NCI-H146 (cell line): ENCODE measurements around the gene C1QTNF4.
"Not testable (repeated sequence)": the region's sequence is repeated elsewhere in the genome, so short reads cannot be mapped to it uniquely, and the experiment has no call there.

Experiments
- DNase-seq: peaks from one replicate; lab custom pipeline; 2025; lab: John Stamatoyannopoulos, UW

C1QTNF4 gene

DNA sequence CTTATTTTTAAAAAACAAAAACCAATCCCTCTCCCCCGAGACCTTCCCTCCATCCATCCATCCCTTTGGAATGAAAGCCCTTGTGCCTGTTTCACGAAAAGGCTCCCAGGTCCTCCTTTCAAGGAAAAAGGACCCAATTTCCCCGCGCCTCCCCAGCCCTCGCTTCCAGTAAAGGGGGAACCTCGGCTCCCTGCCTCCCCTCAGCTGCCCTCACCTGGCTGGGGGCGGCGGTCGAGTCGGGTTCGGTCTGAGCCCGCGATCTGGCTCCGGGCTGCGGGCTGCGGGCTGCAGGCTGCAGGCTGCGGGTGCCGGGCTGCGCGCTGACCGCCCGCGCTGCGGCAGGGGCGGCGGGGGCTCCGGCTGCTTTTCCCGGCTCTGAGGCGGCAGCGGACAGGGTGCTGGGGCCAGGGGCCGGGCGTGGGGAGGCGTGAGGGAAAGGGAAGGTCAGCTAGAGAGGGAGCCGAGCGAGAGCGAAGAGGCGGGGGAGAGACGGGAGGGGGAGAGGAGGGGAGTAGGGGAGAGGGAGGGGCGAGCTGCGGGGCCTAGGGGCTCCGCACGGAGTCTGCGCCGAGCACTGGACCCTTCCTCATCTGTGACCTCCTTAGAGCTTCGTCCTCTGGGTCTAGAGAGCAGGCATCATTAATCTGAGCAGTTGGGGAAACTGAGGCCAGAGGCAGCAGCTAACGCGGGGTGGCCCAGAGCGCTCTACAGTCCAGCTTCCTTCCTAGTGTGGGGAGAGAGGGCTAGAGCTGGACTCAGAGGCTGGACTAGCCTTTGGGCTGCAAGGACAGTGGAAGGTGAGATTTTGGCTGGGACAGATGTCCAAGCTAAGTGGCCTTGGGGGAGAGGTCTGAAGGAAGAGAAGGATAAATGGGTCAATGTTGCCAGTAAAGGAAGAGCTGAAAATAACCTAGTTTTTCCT lies at the start of gene C1QTNF4:
C1QTNF4 (minus strand) TSS at position 478 of the 922 bp plus-strand sequence. CDS start 3,601 bp downstream, outside the sequence.
- DNase-seq: peak; percentile 41

- DNase-seq: peak; percentile 97
These were observed 48.1 kb upstream of the C1QTNF4 start, which contains the start of gene MTCH2 for GRCh38 chr11:47642099-47642855. Gene MTCH2 (minus strand): TSS chr11:47642559. CDS start chr11:47642465, 94 bp downstream.

DNA sequence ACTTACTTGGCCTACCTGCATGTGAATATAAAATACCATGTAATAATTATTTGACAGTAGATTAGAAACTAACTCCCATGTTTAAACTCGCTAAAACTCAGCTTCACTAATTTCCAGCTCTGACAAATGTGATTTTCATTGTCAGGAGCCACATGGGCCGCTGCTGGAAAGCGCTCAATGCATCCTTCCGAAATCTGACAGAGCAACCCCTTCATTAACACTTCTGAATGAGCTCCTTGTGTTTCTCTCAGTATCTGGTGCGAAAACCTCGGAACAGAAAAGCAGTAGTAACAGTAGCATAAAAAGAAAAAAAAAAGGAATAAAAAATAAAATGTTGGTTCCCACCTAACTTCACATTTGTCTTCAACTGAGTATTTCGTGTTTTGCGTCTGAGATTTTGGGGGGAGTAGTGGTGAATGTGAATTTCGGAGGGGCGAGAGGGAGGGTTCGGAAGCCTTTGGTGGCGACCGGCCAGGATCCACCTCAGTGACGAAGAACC lies 47.4 kb upstream of the C1QTNF4 start:
- DNase-seq: no peak

DNA sequence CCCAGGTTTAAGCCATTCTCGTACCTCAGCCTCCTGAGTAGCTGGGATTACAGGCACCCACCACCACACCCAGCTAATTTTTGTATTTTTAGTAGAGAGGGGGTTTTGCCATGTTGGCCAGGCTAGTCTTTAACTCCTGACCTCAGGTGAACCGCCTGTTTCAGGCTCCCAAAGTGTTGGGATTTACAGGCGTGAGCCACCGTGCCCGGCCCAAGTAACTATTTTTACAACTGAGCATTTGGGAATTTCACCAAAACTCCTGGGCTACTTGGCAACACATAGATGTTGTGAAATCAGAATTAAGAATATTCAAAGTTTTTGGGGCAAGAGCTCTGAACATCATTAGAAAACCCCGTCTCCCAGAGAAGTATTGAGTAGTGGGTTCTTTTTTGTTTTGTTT lies 46.3 kb upstream of the C1QTNF4 start:
- DNase-seq: not testable (repeated sequence)

DNA sequence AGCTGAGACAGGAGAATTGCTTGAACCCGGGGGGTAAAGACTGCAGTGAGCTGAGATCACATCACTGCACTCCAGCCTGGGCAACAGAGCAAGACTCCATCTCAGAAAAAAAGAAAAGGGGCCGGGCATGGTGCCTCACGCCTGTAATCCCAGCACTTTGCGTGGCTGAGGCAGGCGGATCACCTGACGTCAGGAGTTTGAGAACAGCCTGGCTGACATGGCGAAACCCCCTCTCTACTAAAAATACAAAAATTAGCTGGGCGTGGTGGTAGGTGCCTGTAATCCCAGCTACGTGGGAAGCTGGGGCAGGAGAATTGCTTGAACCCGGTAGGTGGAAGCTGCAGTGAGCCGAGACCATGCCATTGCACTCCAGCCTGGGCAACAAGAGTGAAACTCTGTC lies 42.1 kb upstream of the C1QTNF4 start:
- DNase-seq: not testable (repeated sequence)

DNA sequence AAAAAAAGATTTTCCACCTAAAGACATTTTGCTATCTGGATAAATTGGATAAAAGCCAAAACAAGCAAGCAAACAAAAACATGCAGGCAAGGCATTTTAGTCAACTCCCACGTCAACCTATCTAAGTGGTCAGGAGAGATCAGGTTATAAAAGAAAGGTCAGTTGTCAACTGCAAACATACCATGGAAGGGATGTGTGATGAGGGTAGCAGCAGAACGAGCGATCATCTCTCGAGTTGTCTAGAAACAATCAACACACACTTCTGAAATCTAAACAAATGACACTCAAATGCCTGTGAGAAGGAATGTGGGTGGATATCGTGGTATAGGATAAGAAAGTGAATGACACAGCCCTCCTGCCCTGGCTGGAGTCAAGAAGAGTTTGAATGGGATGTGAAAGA lies 37.3 kb upstream of the C1QTNF4 start:
- no peak for DNase-seq

DNA sequence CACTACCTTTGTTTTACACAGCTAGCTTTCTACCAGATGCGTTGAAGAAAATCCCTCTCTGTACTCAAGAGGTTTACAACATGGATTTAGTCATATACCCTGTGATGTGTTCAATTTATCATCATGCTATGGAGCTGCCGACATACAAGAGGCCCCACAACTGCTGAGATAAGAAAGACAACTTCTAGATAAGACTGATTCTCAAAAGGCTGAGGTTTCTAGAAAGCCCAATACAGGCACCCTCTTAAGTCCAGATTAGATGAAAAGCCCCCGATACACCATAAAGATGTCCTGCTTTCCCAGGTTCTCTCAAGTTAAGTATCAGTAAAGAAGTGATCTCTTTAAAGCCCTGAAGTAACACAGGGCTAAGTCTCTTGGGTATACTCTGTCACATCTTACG lies 33.8 kb upstream of the C1QTNF4 start:
- DNase-seq: no peak

DNA sequence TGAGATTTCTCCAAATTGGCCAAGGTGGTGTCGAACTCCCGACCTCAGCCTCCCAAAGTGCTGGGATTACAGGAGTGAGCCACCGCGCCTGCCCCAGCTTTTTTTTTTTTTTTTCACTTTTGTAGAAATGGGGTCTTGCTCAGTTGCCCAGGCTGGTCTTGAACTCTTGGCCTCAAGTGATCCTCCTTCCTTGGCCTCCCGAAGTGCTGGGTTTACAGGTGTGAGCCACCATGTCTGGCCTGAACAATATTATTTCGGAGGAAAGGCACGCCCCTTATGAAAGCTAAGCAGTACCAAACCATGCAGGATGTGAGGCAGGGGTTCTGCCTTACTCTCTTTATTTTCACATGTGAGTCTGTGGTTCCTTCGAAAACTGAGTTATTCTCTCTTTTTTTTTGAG lies 32.0 kb upstream of the C1QTNF4 start:
- no peak for DNase-seq

DNA sequence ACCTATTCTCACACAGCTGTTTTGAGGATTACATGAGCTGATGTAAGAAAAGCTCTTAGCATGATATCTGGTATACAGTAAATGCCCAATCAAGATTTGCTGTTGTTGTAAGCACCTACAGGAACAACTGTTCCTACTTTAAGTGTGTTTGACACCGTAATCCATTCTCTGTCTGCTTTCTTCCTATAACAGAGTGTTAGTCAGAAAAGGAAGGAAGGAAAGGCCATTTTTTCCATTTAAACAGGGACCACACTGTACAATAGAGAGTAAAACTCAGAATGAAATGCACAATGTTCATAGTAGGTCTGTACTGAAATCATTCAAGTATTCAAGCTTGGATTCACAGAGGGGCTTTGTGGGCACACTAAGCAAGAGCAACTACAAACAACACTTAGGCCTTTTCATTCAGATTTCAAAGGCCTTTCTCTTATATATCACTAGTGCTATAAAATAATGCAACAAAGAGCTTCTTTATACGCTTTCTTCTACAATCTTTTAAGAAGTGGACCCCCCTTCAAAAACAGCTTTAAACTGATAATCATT lies 26.7 kb upstream of the C1QTNF4 start:
- no peak for DNase-seq

DNA sequence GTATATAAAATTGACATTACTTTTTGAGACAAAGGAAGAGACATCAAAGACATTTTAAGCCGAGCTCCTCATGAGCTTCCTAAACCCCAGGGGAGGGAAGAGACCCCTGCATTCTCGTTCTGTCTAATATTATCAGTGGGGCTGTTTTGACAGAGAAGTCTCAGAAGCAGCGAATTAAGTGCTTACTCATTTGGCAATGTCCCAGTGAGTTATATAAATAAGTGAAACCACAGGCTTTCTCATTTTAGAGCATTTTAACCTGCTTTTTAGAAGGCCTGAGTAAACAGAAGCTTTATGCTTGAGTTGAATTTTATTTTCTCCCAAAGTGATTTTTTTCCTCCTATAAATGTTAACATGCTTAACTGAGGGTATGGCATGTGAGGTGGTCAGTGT lies 23.2 kb upstream of the C1QTNF4 start:
- DNase-seq: no peak

GRCh38 chr11:47616726-47617416 lies 22.7 kb upstream of the C1QTNF4 start:
- DNase-seq: peak; percentile 9

GRCh38 chr11:47615249-47615648 lies 21.0 kb upstream of the C1QTNF4 start:
- no peak for DNase-seq

DNA sequence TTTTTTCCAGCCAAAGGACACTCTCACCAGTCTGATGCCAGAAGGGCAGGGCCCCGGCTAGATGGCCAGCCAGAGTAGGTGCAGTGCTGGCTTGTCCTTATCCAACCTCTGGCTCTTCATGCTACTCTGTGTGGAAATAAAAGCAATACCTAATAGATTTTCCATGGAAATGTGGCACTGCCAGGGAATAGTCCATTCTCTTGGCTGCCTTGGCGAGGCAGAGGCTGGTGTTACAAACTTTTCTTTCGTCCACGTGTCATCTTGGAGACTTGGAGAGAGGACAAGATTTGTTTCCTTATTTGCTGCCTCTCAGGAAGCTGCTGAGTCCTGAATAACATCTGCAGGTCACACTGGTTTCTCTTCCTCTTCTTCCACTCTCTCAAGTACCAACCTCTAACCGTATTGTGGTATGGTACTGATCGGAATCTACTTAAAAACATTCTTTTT lies 17.2 kb upstream of the C1QTNF4 start:
- DNase-seq: no peak

DNA sequence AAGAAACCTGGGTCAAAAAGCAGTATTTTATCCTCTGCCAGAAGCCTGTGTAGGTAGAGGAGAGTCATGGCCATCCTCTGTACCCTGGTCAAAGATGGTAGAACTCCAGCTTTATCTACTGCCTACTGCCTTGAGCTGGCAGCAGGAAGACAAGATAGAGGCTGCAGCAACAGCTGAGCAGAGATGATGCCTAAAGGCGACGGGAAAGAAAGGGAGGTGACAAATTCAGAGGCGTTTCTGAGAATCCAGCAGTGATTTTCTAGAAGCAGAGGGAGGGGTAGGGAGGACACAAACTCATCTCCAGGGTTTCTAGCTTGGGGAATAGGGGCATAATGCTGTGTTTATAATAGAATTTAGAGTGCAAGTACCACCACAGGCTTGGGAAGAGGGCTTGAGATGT lies 15.5 kb upstream of the C1QTNF4 start:
- DNase-seq: no peak

GRCh38 chr11:47607380-47607779 lies 13.2 kb upstream of the C1QTNF4 start:
- no peak for DNase-seq

- DNase-seq: no peak
These were observed 12.5 kb upstream of the C1QTNF4 start for GRCh38 chr11:47606731-47607130.

- no peak for DNase-seq
These were observed 11.7 kb upstream of the C1QTNF4 start for GRCh38 chr11:47605921-47606320.

GRCh38 chr11:47603295-47603694 lies 9.1 kb upstream of the C1QTNF4 start:
- DNase-seq: no peak

DNA sequence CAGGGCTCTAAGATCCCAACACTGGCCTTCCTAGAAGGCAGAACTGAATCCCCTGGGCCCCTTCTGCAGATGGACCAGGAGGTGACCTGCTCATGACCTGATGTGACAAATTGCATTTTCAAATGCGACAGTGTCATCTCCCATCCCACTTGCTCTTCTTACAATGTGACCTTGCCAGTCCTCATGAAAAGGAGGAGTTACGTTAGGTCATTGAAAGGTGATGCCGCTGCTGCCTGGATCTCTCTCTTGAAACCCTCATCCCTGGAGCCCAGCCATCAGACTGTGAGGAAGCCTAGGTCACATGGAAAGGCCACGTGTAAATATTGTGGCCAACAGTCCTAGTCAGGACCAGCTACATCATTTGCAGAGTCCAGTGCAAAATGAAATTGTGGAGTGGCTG lies 5.7 kb upstream of the C1QTNF4 start:
- no peak for DNase-seq

- no peak for DNase-seq
These were observed 1.8 kb upstream of the C1QTNF4 start for GRCh38 chr11:47595967-47596366.

- no peak for DNase-seq
These were observed 818 bp upstream of the C1QTNF4 start for GRCh38 chr11:47595029-47595428.

GRCh38 chr11:47593492-47593933 lies 698 bp downstream of the C1QTNF4 start:
- no peak for DNase-seq
